HG03097 (cell line): ENCODE results near the gene RCSD1.

Experiments
- ATAC-seq: cut with Tn5 transposase; IDR thresholded peaks from one replicate; pipeline ENCODE4 v1.9.1; 2021; ENCODE audit not compliant: unreplicated experiment, low FRiP score

RCSD1 gene

DNA sequence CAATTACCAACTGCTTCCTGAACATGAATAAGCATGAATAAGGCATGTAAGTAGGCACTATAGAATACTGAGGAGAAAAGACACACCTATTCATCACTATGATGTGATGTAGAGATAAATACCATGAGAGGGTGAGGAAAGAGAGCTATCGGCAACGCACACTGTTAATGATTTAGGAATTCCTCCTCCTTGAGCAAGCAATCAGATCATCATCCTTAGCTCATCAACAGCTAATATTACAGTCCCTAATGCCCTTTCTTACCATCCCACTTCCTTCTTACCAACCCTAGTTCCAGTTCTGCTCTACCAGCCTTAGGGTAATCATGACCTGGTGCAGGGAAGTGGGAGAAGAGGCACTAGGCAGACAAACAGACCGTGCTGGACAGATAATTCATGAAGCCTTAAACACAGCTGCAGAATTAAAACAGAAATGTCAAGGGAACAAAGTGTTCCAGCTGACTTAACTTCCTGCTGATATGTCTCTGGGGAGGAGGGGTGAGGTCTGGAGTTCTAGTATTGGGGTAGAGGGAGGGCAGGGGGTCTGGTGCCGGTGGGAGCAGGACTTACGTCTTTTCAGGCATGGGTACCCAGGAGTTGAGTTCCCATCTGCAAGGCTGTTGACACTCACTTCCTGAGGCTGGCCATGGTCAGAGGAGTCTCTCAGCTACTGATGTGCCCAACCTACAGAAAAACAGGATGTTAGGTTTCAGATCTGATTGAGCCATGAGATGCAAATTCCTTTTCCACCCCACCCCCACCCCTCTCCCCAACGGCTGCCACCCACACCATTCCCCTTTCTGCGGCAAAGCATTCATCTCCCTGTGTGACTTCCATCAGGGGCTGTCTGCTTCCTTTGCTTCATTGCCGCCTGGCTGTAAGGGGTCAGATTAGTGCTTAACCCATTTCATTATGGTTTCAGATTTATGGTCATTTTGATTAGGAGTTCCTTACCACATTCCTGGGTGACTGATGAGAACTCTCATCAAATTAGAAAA is 12.6 kb upstream of the RCSD1 start:
- ATAC-seq = peak; percentile 76

DNA sequence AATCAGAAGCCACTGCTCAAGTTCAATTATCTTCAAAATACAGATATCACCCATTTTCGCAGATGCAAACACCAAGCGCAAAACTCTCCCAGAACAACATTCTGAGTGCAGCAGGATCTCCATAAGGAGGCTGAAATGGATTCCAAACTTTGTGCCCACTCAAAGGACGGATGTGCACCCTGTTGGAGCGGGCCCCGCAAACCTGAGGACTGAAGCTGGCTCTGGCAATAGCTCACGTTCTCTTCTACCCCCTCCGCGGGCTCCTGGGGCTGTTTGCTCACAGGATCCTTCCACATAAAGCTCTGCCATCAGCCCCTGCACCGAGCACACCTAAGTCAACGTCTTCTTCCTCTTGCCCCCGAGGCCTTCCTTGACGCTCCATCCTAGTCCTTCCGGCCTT is 11.7 kb upstream of the RCSD1 start:
- ATAC-seq = no peak

DNA sequence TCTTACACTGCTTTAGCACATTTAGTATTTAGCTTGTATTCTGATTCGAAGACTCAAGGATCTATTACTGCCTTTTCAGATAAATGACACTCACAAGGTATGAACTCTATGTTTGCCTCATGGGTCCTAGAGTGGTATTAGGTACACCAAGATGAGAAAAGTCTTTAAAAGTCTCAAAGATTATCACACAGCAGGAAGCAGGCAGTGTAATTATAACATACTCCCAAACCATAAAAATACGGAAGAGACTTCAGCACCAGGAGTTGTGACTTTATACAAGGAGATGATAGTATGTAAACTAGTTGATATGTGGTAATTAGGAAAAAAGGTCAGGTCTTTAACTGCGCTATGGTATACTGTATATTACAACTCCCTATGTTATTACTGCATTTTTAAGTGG is 11.2 kb upstream of the RCSD1 start:
- ATAC-seq = no peak

DNA sequence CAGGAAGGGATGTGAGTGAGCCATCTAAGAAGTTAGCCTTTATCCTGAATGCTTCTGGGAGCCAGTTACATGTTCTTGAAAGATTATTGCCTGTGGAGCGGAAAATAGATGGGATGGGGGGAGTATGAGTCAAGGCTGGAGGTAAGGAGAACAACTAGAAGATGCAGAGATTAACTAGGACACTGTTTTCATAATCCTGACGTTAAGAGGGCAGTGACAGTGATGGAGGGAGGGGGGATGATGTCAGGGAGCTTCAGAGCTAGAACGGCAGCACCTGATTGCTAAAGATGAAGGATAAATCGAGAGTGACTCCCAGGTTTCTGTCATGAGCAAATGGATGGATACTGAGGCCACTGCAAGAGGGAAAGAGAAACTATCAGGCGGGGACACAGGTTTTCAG is 10.0 kb upstream of the RCSD1 start:
- ATAC-seq = no peak

- ATAC-seq = no peak
Measured at GRCh38 chr1:167621780-167622313, 8.2 kb upstream of the RCSD1 start.

DNA sequence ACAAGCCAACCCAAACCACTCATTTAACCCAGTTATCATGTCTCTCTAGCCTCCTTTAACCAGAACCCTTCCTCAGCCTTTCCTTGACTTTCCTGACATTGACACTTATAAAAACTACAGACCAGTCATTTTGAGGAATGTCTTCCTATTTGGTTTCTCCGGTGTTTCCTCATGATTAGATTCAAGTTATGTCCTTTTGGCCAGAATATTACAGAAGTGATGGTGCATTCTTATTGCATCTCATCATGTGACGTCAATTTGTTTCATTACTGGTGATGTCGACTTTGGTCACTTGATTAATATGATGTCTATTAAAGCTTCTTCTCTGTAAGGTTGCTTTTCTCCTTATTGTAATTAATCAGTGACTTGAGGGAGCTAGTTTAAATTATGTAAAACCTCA is 6.1 kb upstream of the RCSD1 start:
- no peak for ATAC-seq

- no peak for ATAC-seq
Measured at GRCh38 chr1:167625040-167625823, 4.8 kb upstream of the RCSD1 start.

DNA sequence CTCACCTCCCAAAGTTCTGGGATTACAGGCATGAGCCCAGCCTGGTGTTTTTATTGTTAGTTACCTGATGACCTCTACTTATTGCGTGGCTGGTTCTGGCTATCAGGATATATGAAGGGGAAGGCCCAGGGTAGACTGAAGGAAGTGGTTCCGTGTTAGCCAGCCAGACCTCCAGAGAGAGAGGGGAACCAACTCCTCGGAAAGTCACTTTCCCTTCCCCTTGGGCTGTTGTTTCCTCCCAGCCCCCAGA is 2.5 kb upstream of the RCSD1 start:
- ATAC-seq = no peak

DNA sequence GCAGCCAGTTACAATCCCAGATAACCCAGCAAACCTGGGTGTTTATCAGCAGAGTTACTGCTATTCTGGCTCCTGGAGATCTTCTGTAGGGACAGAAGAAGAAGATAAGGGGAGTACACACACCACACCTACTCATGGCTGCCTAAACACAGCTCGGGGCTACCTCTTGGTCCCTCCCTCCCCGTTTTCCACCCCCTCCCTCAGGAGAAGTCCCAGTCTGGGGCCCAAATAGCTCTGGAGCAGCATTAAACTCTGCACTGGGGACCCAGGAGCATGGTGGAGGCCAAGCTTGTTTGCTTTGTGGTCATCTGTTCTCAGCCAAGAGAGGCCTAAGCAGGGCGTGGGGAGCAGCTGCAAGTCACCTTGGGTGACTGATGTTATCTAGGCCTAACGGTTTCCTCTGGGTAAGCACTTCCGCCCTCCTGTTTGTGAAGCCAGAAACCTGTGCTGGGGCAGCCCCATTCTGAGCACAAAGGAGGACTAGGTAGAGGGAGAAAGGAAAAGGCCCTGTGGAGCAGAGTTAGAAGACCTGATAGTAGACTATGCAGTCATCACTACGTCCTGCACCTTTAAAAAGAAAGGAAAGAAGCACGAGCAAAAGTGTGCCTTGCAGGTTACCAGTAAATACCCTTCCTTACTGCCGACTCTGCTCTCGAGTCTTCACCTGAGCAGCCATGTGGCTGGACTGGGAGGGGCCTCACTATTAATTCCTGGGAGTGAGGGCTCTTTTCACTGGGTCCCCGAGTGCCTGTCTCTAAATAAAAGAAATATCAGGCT is 2.0 kb upstream of the RCSD1 start:
- peak; percentile 60 for ATAC-seq

DNA sequence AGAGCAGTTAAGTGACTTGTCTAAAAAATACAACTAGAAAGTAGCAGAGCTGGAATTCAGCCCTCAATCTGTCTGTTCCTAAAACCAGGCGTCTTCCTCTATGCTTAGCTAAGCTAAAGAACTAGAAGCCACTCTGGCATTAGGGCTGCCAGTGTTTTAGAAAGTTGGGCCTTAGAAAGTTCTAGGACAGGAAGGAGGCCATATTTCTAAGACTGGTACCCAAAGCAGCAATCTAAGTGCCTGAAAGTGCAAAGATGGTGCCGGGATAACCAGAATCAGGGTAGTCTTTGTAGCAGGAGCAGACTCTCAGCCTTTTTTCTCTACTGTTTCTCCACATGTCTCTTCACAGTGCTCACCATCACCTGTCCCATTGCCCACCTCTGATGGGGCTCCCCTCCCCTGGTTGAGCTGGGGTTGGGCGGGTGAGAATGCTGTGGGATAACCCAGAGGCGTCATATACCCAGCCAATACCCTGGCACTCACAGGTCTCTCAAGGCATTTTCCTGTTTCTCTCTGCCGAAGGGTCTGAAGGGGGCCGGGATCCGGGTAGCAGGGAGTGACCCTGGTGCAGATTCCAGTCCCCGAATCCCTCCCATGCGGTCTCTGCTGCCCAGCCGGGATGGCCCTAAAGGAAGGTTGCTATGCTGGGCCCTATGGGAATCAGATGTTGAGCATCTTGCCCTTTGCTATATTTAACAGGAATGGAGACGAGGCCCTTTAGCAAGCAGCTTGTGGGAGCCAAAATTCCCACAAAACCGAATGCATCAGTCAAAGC is 1.1 kb upstream of the RCSD1 start:
- no peak for ATAC-seq

DNA sequence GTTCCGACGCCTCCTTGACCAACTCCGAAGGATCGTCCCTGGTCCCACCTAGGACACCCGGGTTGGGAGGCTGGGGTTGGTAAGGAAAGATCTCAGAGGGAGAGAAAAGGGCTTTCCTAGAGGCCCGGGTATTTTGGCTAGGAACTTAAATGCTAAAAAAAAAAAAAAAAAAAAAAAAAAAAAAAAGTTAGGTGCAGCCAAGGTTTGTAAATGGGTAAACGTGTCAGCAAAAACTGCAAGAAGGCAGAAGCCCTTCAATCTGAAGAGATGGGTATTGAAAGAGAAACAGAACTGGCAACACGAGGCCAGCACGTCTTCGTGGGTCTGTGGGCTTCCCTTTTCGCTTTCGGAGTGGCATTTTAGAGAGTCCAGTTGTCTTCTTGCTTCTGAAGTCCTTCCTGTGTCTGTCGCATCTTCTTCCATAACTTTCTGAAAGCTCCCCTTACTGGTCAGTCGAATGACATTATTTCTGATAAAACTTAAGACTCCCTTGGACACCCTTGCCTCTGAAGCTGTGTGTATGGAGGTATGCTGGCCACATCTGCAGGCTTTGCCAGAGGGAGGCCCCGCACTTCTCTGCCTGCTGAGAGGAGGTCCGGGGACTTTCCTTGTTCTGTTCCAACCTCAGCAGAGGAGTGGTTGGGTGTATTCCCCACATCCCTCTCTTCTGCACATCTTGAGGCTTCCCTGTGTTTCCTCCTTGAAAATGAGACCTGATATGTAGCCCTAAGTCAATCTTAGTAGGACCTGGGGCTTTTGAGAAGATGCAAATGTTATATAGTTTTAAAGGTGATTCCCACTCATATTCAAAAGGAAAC is 745 bp downstream of the RCSD1 start:
- peak; percentile 28 for ATAC-seq

DNA sequence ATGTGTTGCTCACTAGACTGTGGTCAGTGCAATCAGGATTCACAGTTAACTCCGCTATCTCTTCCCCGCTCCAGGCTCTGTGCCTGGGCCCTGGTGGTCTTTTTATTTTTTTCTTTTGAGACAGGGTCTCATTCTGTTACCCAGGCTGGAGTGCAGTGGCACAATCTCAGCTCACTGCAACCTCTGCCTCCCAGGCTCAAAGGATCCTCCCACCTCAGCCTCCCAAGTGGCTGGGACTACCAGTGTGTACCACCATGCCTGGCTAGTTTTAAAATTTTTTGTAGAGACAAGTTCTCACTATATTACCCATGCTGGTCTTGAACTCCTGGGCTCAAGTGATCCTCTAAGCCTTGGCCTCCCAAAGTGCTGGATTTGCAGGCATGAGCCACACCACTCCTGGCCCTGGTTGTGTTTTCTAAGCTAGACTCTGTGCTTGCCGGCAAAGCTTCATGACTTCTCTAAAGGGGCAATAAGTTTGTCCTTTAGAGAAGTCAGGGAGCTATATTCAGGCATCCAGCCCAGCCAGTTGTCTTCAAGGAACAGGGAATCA is 1.4 kb downstream of the RCSD1 start:
- ATAC-seq = no peak

DNA sequence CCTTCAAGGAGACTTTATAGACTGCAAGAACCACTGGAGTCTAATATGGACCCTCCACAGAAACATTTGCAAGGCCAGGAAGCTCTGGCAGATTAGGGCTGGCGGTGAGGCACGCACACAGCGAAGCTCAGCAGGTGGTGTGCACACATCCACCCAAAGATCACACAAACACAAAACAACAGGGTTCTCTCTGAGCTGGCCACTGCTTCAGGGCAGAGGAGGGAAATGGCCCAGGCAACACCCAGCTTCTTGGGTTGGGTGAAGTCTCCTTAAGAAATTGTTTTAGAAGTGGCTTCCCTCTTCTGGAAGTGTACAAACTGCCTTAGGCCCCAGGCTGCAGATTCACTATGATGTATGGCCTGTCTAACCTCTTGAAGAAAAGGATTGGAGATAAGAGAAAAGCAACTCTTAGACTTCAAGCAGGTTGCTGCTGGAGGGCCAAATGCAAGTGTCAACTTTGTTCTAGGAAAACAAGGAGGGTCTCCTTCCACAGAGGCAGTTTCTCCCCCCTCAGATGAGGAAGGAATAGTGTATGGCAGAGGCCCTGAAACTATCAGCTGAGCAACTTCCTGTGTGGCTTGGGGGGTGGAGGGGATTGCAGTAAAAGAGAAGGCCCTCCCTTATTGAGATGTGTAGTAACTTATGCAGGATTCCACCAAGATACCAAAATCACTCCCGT is 2.0 kb downstream of the RCSD1 start:
- ATAC-seq = no peak

GRCh38 chr1:167633258-167633944 is 3.4 kb downstream of the RCSD1 start:
- ATAC-seq = no peak

- ATAC-seq = no peak
Measured at GRCh38 chr1:167634435-167634834, 4.4 kb downstream of the RCSD1 start.

DNA sequence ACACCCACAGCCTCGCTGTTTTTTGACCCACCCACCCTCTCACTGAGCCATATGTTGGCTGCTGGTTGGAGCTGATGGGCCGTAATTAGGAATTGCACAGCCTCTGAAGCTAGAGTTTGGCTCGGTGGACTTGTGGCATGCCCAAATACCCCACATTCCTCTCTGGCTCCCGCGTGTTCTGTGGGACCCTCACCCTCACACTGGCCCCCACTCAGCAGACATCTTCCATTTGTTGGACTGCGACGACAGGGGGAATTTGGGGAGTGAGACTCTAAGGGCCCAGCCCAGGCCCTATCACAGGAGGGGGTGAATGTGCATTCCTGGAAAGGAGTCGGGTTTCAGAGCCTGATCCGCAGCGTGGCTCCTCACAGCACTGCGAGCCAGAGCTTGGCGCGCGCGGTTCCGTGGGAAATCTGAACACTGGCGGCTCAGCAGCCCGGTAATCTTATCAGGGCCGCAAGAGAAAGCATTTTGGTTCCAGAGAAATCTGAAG is 5.2 kb downstream of the RCSD1 start:
- ATAC-seq = no peak

DNA sequence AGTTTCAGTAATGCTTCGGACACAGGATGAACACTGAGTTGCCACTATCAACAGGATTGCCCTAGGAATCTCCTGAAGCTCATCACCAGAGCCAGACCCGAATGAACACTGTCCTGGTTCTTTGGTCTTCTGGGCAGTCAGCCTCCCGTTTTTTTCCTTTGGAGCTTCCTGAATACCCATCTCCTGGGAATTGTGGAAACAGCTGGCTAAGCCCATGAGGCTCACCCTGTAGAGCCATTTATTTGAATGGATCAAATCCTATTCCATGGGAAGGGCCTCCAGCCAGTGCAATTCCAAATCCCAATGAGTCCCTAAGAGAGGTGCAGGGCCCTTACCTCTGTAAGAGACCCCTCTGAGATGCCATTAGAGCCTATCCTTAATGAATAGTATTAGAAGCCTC is 5.9 kb downstream of the RCSD1 start:
- no peak for ATAC-seq

DNA sequence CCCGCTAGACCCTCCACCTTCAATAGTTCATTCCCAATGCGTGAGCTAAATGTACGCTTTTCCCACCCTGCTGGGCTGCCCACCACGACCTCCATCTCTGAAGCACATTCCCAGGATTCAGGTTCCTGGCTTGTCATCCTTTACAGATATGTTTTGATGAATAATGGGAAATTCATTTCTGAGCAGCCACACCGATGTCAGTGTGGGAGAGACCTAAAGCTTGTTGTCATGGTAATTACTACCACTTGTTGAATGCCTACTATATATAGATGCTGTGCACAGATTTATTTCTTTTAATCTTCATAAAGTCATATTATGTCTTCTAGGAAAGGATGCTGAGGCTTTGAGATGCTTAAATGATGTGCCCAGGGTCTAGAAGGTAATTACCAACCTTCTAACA is 8.0 kb downstream of the RCSD1 start:
- no peak for ATAC-seq
